ENCODE data around the gene PSMA6. TPM values are rescaled to one million over a fixed set of nuclear protein-coding genes. Genes with fewer than 3 reads are reported as not detected.
A peak's percentile ranks its signal among the peaks of the same experiment; 100 is the strongest.

The PSMA6 gene
- total and polyA plus RNA-seq, 2 of the 13 experiments (the other 11 are each of a cell fraction or from before 2014, with no cell fraction given): 525 to 1,109 TPM

DNA sequence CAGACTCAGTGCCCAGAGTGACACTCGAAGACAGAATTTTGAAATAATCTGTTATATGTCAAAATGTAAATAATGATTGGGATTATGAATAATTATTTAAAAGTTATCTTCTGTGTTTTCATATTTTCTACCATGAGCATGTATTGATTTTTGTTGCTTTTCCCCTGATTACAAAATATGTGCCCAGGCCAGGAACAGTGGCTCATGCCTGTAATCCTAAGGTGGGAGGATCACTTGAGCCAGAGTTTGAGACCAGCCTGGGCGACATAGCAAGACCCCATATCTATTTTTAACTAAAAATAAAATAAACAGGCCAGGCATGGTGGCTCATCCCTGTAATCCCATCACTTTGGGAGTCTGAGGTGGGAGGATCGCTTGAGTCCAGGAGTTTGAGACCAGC lies 13.5 kb downstream of the PSMA6 start:
- no peak for FAIRE-seq
- ATAC-seq: no peak
- H3K36me3 ChIP-seq (replicated peaks in 1 of 2; ENCODE audit: control insufficient read depth in 1 of 2, insufficient read depth in 2 of 2, low read length in 2 of 2): peaks cover 32 to 65% of the 10 kb centered on the region in 2 experiments
- no peaks in the 10 kb centered on the region for H3K4me1 ChIP-seq (ENCODE audit: insufficient read depth, low read length)
- H3K4me2 ChIP-seq (ENCODE audit: low read depth, low read length): no peak overlapping the region
- H3K4me3 ChIP-seq (replicated peaks in 1 of 3; ENCODE audit: insufficient read depth in 1 of 3, low read depth in 2 of 3, low read length in 3 of 3): no peak overlapping the region
- TF ChIP-seq, protein P1, sequence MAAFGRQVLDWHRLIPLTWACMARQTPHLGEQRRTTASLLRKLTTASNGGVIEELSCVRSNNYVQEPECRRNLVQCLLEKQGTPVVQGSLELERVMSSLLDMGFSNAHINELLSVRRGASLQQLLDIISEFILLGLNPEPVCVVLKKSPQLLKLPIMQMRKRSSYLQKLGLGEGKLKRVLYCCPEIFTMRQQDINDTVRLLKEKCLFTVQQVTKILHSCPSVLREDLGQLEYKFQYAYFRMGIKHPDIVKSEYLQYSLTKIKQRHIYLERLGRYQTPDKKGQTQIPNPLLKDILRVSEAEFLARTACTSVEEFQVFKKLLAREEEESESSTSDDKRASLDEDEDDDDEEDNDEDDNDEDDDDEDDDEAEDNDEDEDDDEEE (CRISPR knock-in tag; IDR thresholded peaks at IDR 0.05): no peak
- TF ChIP-seq RNF2 (conservative IDR thresholded peaks at IDR 0.05; ENCODE audit: low read depth) (no peak), ZNF704 (CRISPR knock-in tag; IDR thresholded peaks at IDR 0.05; ENCODE audit: borderline replicate concordance) (0 out of 2 replicates have a peak, but pooled peaks have one; percentile 10), SRF (IDR thresholded peaks at IDR 0.05; ENCODE audit: low read depth, low read length) (no peak), E2F2 (CRISPR knock-in tag; IDR thresholded peaks at IDR 0.05; ENCODE audit: borderline replicate concordance) (no peak), ZNF564 (CRISPR knock-in tag; IDR thresholded peaks at IDR 0.05) (no peak), ZNF281 (CRISPR knock-in tag; IDR thresholded peaks at IDR 0.05; ENCODE audit: borderline replicate concordance) (no peak)
- TF ChIP-seq, protein P2, sequence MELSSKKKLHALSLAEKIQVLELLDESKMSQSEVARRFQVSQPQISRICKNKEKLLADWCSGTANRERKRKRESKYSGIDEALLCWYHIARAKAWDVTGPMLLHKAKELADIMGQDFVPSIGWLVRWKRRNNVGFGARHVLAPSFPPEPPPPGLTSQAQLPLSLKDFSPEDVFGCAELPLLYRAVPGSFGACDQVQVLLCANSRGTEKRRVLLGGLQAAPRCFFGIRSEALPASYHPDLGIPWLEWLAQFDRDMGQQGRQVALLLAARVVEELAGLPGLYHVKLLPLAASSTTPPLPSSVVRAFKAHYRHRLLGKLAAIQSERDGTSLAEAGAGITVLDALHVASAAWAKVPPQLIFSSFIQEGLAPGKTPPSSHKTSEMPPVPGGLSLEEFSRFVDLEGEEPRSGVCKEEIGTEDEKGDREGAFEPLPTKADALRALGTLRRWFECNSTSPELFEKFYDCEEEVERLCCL (CRISPR knock-in tag; IDR thresholded peaks at IDR 0.05; ENCODE audit: borderline replicate concordance): no peak
- H3K9me3 ChIP-seq (ENCODE audit: low read length): no peaks in the 10 kb centered on the region
- no peaks in the 10 kb centered on the region for H3K27me3 ChIP-seq (ENCODE audit: control insufficient read depth in 1 of 2, insufficient read depth in 2 of 2, low read length in 2 of 2)
- no peak overlapping the region for H3K9ac ChIP-seq (ENCODE audit: insufficient read depth, low read depth, low read length)
- no peak overlapping the region for H3K27ac ChIP-seq (ENCODE audit: extremely low read length, insufficient read depth, low read length)
- no peak overlapping the region for H2AFZ ChIP-seq (ENCODE audit: low read length)
- no peak for DNase-seq (ENCODE audit: low spot score)
- CTCF ChIA-PET (ENCODE audit: low intra/inter-chr PET ratio, low total read pairs): no interaction called here
- in situ Hi-C loops (cut with HindIII; ENCODE audit: extremely low pct_ligation_motif_present, low pct_unique_long_range_greater_than_20kb): no loop called here
- 95% methylated on average over 3 of the region's 3 CpGs for WGBS (ENCODE audit: low lambda C conversion rate)
- POLR2A ChIA-PET: interaction anchor here (0.9 to 10.5 kb wide), 4 partner anchors 14 to 98 kb away, joined by 3 to 95 read pairs (median 8); partner anchors contain the start of genes NFKBIA and PSMA6
- H3K79me2 ChIP-seq (ENCODE audit: insufficient read depth, low read length): peaks cover 79% of the 10 kb centered on the region
- no TSS peak for BruUV-seq (replicated peaks)
- intact Hi-C loops (cut with micrococcal nuclease; ENCODE audit: unreplicated experiment): no loop called here
- H4K20me1 ChIP-seq (ENCODE audit: insufficient read depth, low read length): peaks cover 40% of the 10 kb centered on the region
